GM12873 (cell line): ENCODE measurements around the gene HTT.

ENCODE experiments used
- TF ChIP-seq, protein P1 (sequence below): IDR thresholded peaks from 2 replicates; pipeline ENCODE4 v1.5.1; 2012; ENCODE audit warnings: low read depth, mild to moderate bottlenecking, moderate library complexity, low read length, control low read depth; ENCODE audit not compliant: insufficient read depth; ENCODE audit errors: missing control alignments

HTT gene

DNA sequence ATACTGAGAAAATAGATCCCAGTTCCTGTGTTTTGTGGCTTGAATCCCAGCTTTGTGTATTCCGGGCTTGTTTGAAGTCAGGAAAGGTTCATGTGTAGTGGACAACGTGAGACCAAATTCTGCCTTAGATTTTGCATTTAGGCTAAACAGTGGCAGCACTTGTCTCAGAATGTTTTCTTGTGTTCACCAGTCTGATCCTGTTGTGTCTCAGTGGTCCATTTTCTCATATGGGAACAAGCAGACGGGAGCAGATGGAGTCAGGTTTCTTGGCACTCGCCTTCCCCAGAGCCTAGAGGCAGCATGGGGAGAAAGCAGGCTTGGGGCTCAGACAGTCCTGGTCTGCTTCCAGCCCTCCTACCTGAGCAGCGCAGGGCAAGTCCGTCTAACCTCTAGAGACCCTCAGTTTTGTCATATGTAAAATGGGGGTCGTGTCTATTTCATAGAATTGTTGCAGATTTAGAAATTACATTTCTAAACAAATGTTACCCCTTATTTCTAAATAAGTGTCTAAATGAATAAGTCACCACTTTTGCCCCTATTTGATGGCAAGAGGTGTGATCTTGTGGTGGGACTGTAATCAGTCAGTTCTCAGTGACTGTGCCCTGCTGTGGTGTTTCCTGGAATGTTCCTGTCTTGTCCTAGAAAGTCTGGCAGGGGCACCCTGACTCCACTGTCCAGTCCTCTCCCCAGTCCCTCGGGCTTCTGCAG is 146.1 kb downstream of the HTT start:
- TF ChIP-seq, protein P1, sequence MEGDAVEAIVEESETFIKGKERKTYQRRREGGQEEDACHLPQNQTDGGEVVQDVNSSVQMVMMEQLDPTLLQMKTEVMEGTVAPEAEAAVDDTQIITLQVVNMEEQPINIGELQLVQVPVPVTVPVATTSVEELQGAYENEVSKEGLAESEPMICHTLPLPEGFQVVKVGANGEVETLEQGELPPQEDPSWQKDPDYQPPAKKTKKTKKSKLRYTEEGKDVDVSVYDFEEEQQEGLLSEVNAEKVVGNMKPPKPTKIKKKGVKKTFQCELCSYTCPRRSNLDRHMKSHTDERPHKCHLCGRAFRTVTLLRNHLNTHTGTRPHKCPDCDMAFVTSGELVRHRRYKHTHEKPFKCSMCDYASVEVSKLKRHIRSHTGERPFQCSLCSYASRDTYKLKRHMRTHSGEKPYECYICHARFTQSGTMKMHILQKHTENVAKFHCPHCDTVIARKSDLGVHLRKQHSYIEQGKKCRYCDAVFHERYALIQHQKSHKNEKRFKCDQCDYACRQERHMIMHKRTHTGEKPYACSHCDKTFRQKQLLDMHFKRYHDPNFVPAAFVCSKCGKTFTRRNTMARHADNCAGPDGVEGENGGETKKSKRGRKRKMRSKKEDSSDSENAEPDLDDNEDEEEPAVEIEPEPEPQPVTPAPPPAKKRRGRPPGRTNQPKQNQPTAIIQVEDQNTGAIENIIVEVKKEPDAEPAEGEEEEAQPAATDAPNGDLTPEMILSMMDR, result no peak

- TF ChIP-seq, protein P1, result no peak
Observed at GRCh38 chr4:3221184-3221494, 146.7 kb downstream of the HTT start.

GRCh38 chr4:3221996-3222395 is 147.5 kb downstream of the HTT start:
- TF ChIP-seq, protein P1, result no peak

DNA sequence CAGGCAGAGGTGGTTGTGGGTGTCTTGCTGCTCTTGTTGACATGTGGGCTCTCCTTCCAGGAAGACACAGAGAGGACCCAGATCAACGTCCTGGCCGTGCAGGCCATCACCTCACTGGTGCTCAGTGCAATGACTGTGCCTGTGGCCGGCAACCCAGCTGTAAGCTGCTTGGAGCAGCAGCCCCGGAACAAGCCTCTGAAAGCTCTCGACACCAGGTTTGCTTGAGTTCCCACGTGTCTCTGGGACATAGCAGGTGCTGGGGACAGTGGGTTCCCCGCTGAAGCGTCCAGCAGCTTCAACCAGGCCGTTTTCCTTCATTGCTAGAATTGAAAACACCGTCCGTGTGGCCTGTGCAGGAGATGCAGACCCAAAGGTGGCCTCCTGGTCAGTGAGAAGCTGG is 148.9 kb downstream of the HTT start:
- TF ChIP-seq, protein P1, result no peak

- TF ChIP-seq, protein P1, result no peak
Observed at GRCh38 chr4:3223956-3224748, 149.7 kb downstream of the HTT start.

DNA sequence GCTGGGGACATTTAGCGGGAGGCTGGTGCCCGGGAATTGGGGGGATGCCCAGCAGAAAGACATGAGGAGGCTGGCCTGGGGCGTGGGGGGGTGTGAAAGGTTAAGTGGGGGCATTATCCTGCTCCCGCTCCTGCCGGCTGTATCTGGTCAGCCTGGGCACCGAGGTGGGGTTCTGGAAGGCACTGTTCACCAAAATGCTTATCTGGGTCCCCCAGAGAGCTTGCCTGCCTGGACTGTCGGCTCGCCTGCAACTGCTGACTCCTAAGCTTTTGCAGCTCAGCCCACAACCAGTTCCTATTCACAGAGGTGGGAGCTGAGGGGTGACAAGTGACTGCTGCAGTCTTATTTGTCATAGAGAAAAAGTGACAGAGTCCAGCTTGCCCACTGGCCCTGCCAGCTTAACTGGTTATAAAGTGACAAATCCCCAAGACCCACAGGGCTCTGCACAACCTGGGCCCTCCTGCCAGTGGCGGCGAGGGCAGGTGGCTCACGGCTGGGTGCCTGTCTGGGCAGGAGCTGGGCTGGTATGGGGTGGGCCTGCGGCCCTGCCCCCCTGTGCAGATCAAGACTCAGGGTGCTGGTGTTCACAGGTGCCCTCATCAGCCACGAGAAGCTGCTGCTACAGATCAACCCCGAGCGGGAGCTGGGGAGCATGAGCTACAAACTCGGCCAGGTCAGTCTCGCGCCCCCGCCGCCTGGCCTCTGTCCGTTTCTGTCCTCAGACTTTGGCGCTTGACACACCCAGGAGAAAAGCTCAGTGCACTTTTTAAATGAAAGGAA is 150.8 kb downstream of the HTT start:
- TF ChIP-seq, protein P1, result no peak

GRCh38 chr4:3225936-3226335 is 151.5 kb downstream of the HTT start:
- TF ChIP-seq, protein P1, result no peak
